NCI-H1694 (cell line): Measurements from ENCODE around the gene VWDE.

Source experiments
- DNase-seq: peaks from one replicate; lab custom pipeline; 2025; lab: John Stamatoyannopoulos, UW

Gene VWDE

DNA sequence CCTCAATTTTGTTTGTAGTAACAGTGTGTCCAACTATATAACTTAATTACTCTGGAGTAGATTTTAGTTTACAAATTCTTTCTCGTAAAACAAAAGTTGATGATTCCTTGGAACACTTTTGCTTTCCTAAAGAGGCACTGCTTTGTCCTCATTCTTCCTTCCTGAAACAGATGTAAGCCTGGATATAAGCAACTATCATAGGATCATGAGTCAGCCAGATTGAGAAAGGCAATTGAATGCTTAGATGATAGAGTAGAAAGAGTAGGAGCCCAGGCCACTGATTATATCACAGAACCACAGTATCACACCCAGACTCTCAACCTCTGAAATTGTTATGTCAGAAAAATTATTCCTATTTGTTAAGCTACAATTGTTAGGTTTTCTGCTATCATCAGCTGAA lies 122.6 kb downstream of the VWDE start:
- DNase-seq = no peak
